ENCODE data around the gene LPIN1.
"Not testable (repeated sequence)": the region's sequence is repeated elsewhere in the genome, so short reads cannot be mapped to it uniquely, and the experiment has no call there.

Gene LPIN1

DNA sequence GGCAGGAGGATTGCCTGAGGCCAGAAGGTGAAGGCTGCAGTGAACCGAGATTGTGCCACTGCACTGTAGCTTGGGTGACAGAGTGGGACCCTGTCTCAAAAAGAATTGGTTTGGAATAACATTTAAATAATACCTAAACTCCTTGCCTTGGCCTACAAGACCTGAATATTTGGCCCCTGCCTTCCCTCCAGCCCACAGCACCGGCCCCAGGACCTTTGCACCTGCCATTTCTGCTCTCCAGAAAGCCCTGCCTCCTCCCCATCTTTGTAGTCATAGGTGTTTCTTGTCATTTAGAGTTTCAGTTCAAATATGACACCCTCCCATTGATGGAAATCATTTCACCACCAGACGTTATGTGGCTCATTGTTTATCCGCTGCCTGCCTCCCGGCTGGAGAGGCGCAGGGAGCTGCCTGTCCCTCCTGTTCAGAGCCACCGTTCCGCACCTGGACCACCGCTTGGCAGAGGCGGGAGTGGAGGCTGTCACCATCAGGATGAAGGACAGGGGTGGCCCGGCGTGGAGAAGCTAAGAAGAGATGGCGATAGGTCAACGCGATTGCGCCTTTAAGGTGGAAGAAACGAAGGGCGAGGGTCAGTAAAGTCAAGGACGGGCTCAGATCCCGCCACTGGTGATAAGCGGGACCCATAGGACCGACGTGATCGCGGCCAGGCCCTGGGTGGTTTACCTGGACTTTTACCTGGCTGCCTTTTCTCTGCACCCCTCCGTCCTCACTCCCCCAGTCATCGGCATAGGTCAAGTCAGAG lies 638 bp upstream of the LPIN1 start:
- DNase-seq, result peak; percentile 62

DNA sequence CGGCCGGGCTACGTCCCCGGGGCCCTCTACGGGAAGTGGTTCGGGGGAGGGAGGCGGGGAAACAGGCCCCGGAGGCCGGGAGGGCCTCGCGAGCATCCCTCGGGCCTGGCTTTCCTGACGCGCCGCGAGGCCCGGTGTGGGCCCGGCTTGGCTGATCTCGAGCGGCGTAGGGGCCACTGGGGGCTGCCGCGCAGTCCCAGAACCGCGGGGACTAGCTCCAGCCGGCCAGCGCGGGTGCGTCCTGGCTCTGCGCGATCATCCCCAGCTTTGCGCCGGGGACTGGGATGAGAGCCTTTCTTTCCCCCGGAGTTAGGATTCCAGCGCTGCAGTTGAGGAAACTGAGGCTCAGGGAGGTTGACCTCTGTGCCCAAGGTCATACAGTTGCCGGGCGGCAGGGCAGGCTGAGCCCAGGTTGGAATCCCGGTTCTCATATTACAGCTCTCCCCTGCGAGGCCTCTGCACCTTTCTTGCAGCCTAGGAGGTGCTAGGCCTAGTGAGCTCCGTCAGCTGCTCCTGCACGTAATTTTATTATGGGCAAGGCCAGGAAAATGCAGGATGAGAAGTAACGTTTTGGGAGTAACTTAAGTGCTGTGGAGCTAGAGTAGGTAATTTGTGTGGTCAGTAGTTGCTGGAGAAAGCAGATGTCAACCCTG lies 501 bp downstream of the LPIN1 start:
- DNase-seq, result peak; percentile 44

DNA sequence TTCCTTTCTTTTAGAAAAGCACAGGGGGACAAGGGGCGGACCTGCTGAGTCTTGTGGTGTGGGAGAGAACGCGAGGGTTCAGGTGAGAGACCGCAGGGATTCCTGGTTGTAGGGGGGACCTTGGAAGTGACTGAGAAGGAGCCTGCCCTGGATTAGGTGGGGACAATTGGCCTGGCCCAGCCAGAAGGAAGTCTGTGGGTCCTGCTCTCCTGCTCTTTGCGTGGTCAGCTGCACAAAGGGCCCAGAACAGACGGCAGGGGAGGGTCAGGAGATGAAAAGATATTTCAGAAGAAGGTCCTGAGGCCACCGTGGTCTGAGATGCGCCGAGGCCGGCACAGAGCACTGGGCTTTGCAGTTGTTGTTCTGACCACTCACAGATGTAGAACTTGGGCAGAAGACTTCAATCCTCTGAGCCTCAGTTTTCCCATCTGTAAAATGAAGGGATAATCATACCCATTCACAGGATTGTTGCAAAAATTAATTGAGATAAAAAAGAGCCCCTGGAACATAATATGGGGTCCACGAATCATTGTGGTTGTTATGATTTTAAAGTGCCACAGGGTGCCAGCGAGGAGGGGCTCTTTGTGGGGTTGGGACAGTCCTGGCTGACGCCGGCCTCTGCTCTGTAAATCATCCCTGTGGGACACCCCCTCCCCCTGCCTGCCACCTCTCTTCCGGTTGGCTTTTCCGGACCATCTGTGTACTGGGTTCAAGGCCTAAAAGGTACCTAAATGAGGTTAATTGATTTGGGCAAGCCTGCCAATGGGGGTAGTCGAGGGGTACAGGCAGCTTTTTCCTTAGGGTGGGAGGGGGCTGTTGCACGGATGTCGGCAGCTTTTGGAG lies 1.8 kb downstream of the LPIN1 start:
- peak; percentile 51 for DNase-seq

DNA sequence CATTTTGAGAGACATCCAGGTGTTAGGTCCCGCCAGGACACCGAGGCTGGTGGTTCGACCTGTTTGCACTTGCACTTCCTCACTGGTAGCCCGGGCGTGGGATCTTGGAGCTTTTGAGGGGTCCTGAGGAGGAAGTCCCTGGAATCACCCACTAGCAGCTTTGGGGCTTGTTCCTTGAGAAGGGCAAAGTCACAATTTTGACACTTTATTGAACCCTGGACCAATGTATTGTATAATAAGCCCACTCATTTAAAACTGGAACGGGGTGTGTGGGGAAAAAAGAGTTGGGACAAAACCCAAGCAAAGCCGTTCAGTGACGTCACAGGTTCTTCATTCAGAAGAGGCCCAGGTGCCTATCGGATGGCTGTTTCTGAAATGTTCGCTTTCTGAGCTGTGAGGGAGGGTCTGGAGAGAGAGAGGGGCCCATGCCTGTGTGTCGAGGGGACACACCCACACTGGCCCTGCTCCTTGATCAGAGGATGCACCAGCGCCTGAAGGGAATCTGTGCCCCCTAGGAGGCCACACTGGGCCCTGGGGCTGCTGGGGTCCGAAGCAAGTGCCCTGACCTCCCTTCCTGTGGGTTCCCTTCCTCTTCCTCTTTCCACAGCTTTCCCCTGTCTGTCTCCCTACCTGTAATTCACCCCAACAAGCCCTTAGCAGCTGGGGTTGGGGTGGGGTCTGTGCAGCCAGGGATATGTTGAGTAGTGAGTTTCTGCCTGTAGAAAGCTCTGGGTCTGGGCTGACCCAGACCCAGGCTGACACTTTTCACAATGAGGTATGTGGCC lies 2.6 kb downstream of the LPIN1 start:
- DNase-seq, result peak; percentile 15

DNA sequence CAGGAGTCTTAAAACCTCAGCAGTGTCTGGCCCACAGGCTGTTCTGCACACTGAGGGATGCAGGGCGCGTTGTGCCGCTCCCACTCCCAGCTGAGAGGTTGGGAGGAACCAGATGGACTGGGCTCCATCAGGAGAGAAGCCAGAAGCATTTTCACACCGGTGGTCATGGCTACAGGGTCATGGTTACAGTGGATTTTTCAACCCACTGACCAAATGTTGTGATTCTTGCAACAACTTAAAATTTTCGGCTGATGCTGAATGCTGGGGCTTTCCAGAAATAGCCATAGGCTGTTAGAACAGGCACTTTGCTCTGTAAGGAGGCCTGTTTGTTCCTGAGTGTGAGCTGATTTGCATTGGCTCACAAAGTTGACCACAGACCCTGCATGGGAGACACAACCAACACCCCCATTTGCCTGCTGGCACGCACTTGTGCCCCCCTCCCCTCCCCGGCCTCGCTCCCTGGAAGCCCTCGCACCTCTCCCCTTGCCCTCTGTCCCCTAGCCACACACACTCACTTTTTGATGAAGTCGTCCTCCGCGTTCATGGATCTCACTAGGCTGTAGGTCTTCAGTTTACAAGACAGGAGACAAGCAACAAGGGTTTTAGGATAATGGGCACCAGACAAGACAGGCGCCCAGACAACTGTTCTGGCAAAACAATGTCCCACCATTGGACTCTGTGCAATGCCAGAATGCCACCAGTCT lies 3.4 kb downstream of the LPIN1 start:
- no peak for DNase-seq

DNA sequence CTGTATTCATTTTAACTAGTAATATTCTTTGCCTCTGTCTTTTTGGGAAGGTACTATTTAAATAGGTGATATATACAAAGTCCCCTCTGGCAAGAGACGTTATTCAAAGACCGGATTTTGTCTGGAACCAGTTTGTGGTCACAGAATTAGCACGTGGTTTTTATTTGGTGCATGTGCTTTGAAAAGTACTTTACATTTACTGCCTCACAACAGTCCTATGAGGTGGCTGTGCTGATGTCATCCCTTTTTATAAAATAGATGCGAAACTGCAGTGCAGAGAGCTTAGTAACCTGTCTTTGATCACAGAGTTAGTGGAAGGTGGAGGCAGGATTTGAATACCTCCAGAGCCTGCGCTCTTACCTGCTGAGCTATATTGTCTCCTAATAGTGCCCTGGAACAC lies 4.0 kb downstream of the LPIN1 start:
- DNase-seq, result peak; percentile 86

DNA sequence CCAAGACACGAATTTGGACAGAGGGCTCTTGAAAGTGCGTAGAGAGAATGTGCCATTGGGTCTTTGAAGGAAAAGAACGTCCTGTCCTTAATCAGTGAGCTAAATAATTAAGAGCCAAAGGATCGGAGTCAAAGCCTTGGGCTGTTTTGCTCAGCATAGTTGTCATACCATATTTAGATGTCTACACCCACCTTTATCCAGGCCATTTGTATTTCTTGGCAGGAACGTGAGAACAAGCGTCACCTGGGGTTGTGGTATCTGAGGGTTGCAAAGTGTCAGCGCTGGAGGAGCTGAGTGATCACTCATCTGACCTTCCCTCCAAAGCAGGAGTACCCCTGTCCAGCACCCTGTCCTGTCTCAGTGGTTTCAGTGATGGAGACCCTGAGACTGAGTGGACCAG lies 4.5 kb downstream of the LPIN1 start:
- no peak for DNase-seq

DNA sequence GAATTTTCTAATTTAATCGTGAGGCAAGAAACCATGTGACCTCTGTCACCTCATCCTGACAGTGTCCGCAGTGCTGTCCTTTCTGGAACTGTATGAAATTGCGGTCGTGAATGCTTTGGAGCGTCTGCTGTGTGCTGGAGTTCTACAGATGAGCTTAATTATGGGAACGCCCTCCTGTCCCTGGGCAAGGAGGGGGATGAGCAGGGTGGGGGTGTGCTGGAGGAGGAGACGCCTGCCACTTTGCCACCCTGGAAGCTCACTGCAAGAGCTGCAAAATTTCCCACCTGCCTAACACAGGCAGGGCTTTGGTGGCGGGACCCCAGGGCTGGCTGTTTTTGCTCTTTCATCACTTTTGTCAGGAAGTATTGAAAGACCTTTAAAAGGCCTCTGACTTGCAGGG lies 6.5 kb downstream of the LPIN1 start:
- DNase-seq, result no peak

DNA sequence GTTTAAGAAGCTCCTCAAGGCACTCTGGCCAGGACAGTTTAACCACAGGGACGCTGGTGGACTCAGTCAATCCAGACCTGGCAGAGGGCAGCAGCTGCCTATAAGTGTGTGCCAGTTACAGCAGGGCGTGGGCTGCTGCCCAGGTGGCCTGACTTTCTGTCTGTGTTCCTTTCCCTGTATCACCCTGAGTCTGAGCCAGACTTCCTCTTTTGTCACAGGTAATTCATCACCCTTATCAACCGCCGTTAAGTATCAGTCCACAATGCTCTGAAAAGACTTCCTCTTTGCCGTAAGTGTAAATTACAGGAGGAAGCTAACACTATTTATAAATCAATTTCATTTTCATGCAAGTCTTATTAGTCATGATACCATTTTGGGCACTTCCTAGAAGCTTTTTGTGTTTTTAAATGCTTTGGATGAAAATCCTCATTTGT lies 7.0 kb downstream of the LPIN1 start:
- DNase-seq, result peak; percentile 70

DNA sequence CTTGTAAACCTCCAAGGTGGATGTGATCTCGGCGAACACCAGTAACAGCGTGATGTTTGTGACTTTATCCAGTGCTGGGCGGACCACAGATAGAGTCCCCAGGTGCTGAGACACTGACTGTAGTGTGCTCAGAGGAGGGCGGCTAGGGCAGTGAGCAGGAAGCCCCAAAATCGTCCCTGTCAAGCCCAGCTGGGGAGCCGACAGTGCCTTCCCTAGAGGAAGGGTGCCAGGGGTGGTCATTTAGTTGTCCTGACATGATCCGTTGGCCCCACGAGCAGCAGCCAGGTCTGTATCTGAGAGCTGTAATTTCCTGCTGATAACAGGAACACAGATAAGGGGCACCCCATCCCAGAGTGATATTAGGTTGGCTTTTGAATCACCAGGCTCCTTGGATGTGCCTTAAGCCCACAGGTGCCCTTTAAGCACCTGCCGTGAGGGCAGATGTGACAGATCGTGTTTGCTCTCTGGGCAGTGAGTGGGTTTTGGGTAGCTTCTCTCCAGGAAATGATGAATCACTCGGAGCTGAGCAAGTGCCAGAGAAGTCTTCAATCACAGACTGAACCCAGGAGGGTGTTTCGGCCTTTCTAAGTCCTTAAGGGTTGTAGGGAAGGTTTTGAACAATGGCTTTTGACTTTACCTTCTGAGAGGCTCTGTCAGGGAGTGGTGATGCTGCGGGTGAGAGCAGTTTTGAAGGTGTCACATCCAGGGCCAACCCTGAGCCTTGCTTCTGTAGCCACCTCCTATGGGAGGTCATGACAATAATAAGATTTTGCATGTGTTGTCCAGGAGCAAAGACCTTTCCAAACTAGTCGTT lies 7.7 kb downstream of the LPIN1 start:
- DNase-seq, result peak; percentile 90

DNA sequence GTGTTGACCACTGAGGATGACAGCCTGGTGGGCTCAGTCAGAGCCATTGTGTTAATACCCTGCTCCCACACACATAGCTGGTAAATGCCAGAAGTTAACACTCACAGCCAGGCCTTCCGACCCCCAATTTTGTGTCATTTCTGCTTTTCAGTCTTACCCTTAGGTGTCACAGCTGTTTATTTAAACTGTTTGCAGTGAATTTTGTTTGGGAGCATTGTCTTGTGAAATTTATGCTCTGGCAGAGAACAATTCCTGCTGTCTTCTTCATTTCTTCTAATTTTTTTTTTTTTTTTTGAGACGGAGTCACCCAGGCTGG lies 8.2 kb downstream of the LPIN1 start:
- no peak for DNase-seq

DNA sequence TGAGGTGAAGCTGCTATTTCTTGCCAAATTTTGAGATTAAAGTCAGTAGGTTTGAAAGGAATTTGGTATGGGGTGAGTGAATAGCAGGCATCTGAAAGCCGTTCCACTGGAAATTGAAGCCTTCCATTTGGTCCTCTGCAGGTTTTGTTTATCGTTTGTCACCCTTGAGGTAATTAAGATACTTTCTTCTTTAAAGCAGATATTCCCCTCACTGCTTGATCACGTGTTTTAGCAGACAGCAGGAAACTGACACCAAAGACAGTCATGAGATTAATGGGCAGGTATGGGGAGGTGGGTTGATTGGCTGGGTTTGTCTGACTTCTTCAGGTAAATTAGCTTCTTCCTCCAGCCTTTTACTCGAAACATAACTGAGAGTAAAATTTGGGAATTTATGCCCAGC lies 10.7 kb downstream of the LPIN1 start:
- peak; percentile 53 for DNase-seq

DNA sequence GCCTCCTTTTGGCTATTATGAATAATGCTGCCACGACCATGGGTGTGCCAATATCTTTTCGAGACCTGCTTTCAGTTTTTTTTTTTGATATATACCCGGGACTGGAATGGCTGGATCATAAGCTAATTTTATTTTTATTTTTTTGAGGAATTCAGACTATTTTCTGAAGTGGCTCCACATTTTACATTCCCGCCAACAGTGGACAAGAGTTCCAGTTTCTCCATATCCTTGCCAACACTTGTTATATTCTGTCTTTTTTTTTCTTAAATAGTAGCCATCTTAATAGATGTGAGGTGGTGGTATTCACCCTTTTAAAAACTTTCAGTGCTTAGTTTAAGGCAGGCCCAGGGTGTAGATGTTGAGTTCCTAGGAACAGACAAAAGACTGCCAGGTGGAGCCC lies 11.8 kb downstream of the LPIN1 start:
- no peak for DNase-seq

DNA sequence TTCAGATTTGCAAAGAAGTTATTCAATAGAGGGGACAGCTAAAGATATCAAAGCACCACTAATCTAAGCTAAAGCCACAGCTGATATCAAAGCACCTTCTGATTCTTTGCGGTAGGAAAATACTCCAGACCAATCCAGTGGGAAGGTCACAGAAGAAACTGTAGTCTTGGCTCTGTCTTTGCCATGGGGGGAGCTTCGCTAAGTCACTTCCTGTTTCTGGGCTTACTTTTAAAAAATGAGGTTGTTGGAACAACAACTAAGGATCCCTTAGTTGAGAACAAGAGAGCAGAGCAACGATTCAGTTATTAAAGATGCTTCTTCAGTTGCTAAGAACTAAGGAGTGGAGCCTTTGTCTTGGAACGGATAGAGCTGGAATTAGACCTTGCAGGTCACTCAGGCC lies 12.2 kb downstream of the LPIN1 start:
- no peak for DNase-seq

DNA sequence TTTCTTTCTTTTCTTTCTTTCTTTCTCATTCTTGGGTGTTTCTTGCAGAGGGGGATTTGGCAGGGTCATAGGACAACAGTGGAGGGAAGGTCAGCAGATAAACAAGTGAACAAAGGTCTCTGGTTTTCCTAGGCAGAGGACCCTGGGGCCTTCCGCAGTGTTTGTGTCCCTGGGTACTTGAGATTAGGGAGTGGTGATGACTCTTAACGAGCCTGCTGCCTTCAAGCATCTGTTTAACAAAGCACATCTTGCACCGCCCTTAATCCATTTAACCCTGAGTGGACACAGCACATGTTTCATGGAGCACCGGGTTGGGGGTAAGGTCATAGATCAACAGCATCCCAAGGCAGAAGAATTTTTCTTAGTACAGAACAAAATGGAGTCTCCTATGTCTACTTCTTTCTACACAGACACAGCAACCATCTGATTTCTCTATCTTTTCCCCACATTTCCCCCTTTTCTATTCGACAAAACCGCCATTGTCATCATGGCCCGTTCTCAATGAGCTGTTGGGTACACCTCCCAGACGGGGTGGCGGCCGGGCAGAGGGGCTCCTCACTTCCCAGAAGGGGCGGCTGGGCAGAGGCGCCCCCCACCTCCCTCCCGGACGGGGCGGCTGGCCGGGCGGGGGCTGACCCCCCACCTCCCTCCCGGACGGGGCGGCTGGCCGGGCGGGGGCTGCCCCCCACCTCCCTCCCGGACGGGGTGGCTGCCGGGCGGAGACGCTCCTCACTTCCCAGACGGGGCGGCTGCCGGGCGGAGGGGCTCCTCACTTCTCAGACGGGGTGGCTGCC lies 12.9 kb downstream of the LPIN1 start:
- DNase-seq, result not testable (repeated sequence)

DNA sequence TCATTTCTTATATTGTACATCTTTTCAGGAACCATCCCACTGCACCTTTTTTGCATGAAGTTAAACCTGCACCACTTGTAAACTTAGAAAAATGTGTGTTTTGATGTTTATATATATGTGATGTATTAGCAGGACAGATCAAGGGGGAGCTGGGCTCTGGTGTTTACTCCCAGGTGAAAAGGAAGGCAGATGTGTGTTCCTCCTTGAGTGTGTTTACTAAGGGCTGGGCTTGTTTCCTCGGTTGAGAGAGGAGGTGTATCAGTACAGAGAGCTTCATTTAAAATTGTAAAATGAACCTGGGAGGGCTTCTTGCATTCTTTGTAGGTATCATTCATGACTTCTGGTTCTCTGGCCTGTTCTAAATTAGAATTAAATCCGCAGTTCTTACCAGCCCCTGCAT lies 14.8 kb downstream of the LPIN1 start:
- DNase-seq, result no peak

DNA sequence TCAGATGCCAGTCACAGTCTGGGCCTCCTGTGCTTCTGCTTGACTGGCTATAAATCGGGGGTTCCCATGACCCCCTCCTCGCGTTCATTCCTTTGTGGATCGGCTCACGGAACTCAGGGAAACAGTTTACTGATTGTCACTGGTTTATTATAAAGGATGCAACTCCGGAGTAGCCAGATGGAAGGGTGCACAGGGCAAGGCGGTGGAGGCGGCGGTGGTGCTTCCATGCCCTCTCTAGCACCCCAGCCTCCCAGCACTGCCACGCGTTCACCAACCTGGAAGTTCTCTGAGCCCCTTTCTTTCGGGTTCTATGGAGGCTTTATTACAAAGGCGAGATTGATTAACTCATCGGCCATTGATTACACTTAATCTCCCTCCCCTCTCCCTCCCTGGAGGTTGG lies 15.6 kb downstream of the LPIN1 start:
- DNase-seq, result no peak

DNA sequence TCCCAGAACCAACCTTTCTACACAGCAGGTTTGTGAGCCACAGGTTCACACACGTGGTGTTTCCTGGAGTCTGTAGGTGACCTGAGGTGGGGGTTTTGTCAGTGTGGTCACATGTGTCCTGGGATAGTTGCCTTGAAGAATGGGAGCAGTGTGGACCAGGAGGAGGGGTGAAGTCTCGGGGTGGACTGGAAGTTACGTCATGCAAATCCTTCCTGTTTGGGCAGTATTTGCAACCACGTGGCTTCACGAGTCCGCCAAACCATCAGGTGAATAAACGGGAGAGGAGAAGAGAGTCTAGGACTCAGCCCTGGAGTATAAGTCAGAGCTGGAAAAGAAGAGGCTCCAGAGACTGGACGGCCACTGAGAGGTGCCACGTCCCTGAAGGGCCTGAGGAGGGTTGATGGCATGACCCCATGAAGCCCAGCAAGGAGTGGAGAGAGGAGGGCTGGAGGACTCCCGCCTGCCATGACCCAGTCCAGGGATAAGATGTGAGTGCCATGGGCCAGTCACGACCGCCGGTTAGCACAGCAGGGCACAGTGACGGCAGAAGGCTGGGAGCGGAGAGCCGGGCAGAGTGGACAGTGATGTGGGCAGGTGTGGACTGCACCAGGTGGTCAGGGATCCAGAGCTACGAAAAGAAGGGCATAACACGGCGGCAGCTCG lies 16.5 kb downstream of the LPIN1 start:
- DNase-seq, result no peak

DNA sequence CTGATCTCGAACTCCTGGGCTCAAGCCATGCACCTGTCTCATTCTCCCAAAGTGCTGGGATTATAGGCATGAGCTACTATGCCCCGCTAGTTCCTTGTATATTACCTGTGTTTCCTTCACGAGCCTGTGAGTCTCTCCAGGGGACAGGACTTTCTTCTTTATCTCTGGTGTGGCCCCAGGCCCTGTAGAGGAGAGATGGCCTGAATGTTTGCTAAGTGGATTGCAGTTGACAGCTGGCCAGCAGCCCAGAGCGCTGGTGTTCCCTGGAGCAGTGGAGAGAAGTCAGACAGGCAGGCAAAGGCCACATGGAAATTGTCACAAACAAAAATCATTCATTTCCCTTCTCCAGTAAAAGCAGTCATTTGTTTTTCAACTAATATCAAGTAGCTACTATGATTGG lies 17.9 kb downstream of the LPIN1 start:
- DNase-seq, result no peak

DNA sequence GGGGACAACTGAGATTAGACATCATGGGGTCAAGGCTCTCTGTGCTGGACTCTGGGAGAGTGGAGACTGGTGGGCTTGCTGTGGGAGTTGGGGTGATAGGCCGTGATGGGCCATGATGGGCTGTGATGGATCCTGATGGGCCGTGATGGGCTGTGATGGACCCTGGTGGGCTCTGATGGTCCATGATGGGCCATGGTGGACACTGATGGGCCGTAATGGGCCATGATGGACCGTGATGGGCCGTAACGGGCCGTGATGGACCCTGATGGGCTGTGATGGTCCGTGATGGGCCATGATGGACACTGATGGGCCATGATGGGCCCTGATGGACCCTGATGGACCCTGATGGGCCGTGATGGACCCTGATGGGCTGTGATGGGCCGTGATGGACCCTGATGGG lies 18.5 kb downstream of the LPIN1 start:
- DNase-seq, result no peak

All from activated CD4-positive, alpha-beta T cell treated with anti-CD3 and anti-CD28 coated beads, Interleukin-10, Interleukin-2, amounts not matched to agents 100 ng/mL and 50 ng/mL, durations not matched to agents 16 hours and 8 hours (primary cell).